DND-41 (cell line): Measurements from ENCODE around the gene KLHL1.

Experiments used
- CTCF ChIP-seq: IDR thresholded peaks from 2 replicates; pipeline ENCODE4 v1.5.1; 2012; ENCODE audit warnings: borderline replicate concordance, low read length, moderate library complexity, mild to moderate bottlenecking; ENCODE audit not compliant: poor library complexity, severe bottlenecking; ENCODE audit errors: extremely low read depth
- EZH2 ChIP-seq: IDR thresholded peaks from 3 replicates; pipeline ENCODE4 v1.6.1; 2012; ENCODE audit warnings: borderline replicate concordance, low read depth, mild to moderate bottlenecking, moderate library complexity, low read length, inconsistent platforms; ENCODE audit not compliant: severe bottlenecking

GRCh38 chr13:70128098-70128497, 19.8 kb upstream of the KLHL1 start:
- TF ChIP-seq CTCF: no peak
- no peak for TF ChIP-seq EZH2
